ENCODE data around the gene FGF7.
"Not testable (repeated sequence)": the region's sequence is repeated elsewhere in the genome, so short reads cannot be mapped to it uniquely, and the experiment has no call there.

The FGF7 gene

GRCh38 chr15:49423021-49423420 lies at the start of gene FGF7:
TSS of gene FGF7 (plus strand) at chr15:49423242. CDS start at chr15:49424298, 1,056 bp downstream.
- no peak for DNase-seq

GRCh38 chr15:49379996-49380395 lies 43.0 kb upstream of the FGF7 start:
- DNase-seq: peak; percentile 3

- DNase-seq: no peak
Measured at GRCh38 chr15:49380912-49381311, 42.1 kb upstream of the FGF7 start.

DNA sequence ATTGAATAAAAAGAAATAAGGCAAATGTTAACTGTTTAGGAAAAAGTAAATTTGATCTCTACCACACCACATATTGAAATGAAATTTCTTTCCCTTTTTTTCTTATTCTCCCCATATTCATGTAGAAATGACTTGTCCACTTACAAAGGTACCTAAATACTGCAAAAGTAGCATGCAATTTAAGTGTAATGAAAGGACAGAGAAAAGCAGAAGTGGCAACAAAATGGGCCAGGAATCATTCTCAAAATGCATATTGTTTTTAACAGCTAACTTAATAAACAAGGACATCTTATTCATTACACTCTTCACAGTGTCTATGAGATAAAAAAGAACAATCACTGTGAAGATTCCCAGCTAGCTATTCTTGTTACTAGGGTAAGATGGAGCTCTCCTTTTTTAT lies 40.6 kb upstream of the FGF7 start:
- DNase-seq: no peak

- DNase-seq: peak; percentile 34
Measured at GRCh38 chr15:49383266-49383665, 39.8 kb upstream of the FGF7 start.

- DNase-seq: peak; percentile 29
Measured at GRCh38 chr15:49387471-49387870, 35.6 kb upstream of the FGF7 start.

DNA sequence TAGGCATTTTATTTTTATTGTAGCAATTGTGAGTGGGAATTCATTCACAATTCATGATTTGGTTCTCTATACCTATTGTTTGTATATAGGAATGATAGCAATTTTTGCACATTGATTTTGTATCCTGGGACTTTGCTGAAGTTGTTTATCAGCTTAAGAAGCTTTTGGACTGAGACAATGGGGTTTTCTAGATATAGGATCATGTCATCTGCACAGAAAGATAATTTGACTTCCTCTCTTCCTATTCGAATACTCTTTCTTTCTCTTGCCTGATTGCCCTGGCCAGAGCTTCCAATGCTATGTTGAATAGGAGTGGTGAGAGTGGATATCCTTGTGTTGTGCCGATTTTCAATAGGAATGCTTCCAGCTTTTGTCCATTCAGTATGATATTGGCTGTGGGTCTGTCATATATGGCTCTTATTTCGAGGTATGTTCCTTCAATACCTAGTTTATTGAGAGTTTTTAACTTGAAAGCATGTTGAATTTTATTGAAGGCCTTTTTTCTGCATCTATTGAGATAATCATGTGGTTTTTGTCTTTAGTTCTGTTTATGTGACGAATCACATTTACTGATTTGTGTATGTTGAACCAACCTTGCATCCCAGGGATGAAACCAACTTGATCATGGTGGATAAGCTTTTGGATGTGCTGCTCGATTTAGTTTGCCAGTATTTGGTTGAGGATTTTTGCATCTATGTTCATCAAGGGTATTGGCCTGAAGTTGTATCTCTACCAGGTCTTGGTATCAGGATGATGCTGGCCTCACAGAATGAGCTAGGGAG lies 20.3 kb upstream of the FGF7 start:
- not testable (repeated sequence) for DNase-seq

- no peak for DNase-seq
Measured at GRCh38 chr15:49406352-49407118, 16.5 kb upstream of the FGF7 start.

GRCh38 chr15:49410641-49411040 lies 12.4 kb upstream of the FGF7 start:
- no peak for DNase-seq

- no peak for DNase-seq
Measured at GRCh38 chr15:49412797-49413196, 10.2 kb upstream of the FGF7 start.

DNA sequence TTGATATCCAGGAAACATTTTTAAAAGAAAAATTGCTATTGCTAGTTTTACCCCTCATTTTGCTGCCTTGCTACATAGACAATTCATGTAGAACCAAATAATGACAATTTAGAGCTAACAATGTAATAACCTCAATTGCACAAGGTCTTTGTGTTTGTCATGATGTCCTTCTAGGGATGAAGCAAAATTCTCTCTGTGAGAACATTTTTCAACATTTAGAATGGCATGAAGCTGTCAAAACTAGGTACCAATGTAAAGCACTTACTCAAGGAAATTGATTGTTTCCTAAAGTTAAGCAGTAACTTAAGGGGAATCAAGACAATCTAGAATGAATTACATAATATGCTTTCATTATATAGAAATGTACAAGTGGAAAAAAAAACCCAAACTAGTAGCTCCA lies 7.9 kb upstream of the FGF7 start:
- peak; percentile 23 for DNase-seq

GRCh38 chr15:49415638-49416037 lies 7.4 kb upstream of the FGF7 start:
- peak; percentile 60 for DNase-seq

- no peak for DNase-seq
Measured at GRCh38 chr15:49418811-49419210, 4.2 kb upstream of the FGF7 start.

DNA sequence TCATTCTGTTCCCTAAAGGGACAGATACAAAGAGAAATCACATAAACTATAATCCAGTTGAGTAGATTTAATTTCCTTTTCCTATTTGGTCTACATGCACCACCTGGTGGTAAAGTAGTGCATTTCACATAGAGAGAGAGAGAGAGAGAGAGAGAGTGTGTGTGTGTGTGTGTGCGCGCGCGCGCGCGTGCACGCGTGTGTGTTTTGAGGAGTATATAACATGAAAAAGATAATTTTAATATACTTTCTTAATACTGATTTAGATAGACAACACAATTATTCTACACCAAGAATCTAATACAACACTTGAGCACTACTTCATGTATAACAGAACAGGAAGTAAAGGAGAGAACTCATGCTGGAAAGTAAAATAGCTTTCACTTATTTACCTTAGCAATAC lies 1.1 kb upstream of the FGF7 start:
- peak; percentile 44 for DNase-seq

DNA sequence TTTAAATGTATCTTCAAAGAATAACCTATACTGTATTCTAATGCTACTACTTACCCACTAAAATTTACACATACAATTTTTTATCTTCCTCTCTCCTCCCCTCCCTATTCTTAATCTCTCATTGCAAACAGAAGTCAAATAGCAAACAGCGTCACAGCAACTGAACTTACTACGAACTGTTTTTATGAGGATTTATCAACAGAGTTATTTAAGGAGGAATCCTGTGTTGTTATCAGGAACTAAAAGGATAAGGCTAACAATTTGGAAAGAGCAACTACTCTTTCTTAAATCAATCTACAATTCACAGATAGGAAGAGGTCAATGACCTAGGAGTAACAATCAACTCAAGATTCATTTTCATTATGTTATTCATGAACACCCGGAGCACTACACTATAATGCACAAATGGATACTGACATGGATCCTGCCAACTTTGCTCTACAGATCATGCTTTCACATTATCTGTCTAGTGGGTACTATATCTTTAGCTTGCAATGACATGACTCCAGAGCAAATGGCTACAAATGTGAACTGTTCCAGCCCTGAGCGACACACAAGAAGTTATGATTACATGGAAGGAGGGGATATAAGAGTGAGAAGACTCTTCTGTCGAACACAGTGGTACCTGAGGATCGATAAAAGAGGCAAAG lies 984 bp downstream of the FGF7 start:
- no peak for DNase-seq

DNA sequence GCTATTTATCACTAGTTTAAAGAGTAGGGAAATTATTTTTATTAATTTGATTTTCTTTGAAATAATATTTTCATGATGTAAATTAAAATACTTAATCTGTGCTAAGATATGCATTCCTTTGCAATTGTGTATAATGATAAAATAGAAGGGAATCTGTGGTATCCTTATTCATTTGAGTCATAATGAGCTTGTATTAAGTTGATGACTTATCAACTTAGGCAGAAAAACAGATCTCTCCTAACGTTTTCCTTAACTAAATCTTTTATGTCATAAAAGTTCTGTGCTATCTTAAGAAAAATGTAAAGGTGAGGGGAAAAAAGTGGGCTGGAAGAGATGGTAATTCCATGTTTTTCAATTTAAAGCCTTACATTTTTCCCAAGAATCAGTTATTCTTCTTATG lies 1.9 kb downstream of the FGF7 start:
- DNase-seq: no peak

DNA sequence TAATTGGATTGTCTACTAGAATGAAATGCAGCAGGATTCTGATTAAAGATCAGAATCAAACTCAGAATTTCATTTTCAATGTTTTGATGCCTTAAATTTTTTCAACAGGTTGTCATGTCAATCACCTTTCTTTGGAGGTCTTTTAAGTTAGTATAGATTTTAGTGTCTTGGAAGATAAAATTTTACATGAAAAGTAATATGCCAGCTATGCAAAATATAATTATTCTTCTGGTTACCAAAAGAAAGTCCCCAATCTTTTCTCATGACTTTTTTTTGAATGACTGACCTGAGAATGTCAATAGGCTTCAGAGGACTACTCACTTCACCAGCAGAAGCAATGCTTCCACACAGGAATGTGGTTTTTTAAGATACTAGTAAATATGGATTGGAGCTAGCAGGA lies 4.3 kb downstream of the FGF7 start:
- DNase-seq: no peak

GRCh38 chr15:49428409-49429095 lies 5.5 kb downstream of the FGF7 start:
- no peak for DNase-seq

DNA sequence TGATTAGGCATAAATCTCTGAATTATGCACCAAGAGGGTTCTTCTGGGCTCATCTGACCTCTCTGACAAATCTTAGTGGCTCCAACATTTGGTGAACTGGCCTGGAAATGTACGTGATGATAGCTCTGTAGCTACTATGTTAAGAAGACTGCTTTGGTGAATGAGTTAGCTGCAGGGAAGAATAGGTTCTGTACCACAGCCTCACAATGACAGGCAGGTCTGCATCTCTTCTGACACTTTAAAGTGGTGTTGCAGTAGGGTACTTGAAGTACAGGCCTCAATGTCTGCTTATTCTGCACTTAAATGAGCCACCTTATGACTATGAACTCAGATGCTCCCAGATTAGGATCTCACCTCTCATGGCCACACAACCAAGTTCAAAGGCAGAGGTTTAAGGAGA lies 7.0 kb downstream of the FGF7 start:
- DNase-seq: no peak

DNA sequence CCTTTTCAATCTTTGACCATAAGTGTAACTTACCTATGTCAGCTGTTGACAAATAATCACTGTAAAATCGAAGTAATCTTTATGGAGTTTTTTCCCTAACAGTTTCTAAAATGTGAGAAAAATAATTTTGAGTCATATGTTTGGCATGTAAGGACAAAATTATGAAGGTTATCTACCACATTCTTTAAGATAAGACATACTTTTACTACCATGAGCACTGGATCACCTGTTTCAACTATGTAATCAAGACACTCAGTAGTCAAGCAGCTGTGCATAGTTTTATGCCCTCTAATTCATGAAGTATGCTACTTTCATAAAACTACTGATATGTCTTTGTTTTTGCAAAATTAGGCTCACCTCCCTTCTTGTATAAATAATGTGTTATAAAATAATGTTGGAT lies 12.1 kb downstream of the FGF7 start:
- DNase-seq: no peak

DNA sequence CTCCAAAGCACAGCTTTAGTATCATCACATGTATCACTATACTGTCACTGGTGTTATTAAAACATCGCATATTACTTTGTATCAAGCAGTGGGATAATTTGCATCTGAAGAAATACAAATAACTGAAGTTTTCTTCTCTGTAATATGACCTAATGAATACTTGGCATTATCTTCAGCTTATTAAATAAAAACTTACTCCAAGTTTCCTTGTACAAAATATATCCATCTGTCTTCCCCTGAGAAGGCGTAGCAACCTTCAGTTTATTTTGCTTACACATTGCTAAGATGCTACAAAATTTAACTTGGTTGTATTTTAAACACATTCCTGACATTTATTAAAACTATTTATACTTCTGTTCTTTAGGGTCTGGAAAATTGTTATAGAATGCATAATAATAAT lies 13.7 kb downstream of the FGF7 start:
- DNase-seq: no peak

GRCh38 chr15:49438962-49439631 lies 16.1 kb downstream of the FGF7 start:
- DNase-seq: peak; percentile 44

Data from inflammatory macrophage treated with lipopolysaccharide for 4 hours (primary cell).